ENCODE results near the gene EVI2A. TPM values are rescaled to one million over a fixed set of nuclear protein-coding genes. Genes with fewer than 3 reads are reported as not detected.
A peak's percentile ranks its signal among the peaks of the same experiment; 100 is the strongest.

EVI2A gene
- total RNA-seq, 1 experiment from 2014 or later, result not detected

GRCh38 chr17:31339906-31340661, 18.7 kb upstream of the EVI2A start:
- intact Hi-C loops (cut with micrococcal nuclease; ENCODE audit: unreplicated experiment), result no loop called here
- Histone ChIP-seq H2AFZ (no peak overlapping the region), H3K79me2 (ENCODE audit: low read depth) (no peaks in the 10 kb centered on the region), H3K9me2 (ENCODE audit: insufficient read depth) (no peaks in the 10 kb centered on the region), H3K27me3 (ENCODE audit: insufficient read depth, low read depth) (no peaks in the 10 kb centered on the region), H3K4me1 (replicated peaks; ENCODE audit: insufficient read depth) (no peaks in the 10 kb centered on the region), H3K9me3 (ENCODE audit: insufficient read depth, low read depth) (no peaks in the 10 kb centered on the region), H3K27ac (no peak overlapping the region), H3K36me3 (ENCODE audit: low read depth) (peaks cover 12% of the 10 kb centered on the region; the same call in 1 of the 2 replicates), H3F3A (ENCODE audit: insufficient read depth, low read depth) (0 out of 2 replicates have a peak, but pooled peaks cover 6% of the 10 kb centered on the region), H4K20me1 (ENCODE audit: insufficient read depth) (no peaks in the 10 kb centered on the region; the same call in 1 of the 2 replicates), H3K4me3 (no peak overlapping the region), H3K4me2 (no peak overlapping the region)
- ChIA-PET CTCF (no interaction called here), POLR2A (ENCODE audit: unreplicated experiment) (no interaction called here)
- no peak for TF ChIP-seq EZH2 (IDR thresholded peaks at IDR 0.05; ENCODE audit: low read depth)
- no peak for TF ChIP-seq CTCF (conservative IDR thresholded peaks at IDR 0.05)
- no TSS peak for BruUV-seq (replicated peaks)
- no peak for DNase-seq

GRCh38 chr17:31329221-31329620, 7.8 kb upstream of the EVI2A start:
- Histone ChIP-seq H2AFZ (no peak overlapping the region), H3K36me3 (ENCODE audit: low read depth) (0 out of 2 replicates have a peak, but pooled peaks cover 10% of the 10 kb centered on the region), H3K27me3 (ENCODE audit: insufficient read depth, low read depth) (no peaks in the 10 kb centered on the region), H3K4me2 (no peak overlapping the region), H3K27ac (no peak overlapping the region), H3K79me2 (ENCODE audit: low read depth) (no peaks in the 10 kb centered on the region), H4K20me1 (ENCODE audit: insufficient read depth) (no peaks in the 10 kb centered on the region), H3F3A (ENCODE audit: insufficient read depth, low read depth) (0 out of 2 replicates have a peak, but pooled peaks cover 3% of the 10 kb centered on the region), H3K4me3 (no peak overlapping the region), H3K9me2 (ENCODE audit: insufficient read depth) (no peaks in the 10 kb centered on the region), H3K4me1 (replicated peaks; ENCODE audit: insufficient read depth) (peaks cover 3% of the 10 kb centered on the region; the same call in 1 of the 2 replicates), H3K9me3 (ENCODE audit: insufficient read depth, low read depth) (no peaks in the 10 kb centered on the region)
- no TSS peak for BruUV-seq (replicated peaks)
- ChIA-PET POLR2A (ENCODE audit: unreplicated experiment) (no interaction called here), CTCF (interaction anchor here (0.7 kb wide), 1 partner anchor 14 kb away, joined by 4 read pairs; no protein-coding TSS in a partner anchor)
- no peak for TF ChIP-seq CTCF (conservative IDR thresholded peaks at IDR 0.05)
- TF ChIP-seq EZH2 (IDR thresholded peaks at IDR 0.05; ENCODE audit: low read depth), result no peak
- intact Hi-C loops (cut with micrococcal nuclease; ENCODE audit: unreplicated experiment), result no loop called here
- DNase-seq, result no peak

- intact Hi-C loops (cut with micrococcal nuclease; ENCODE audit: unreplicated experiment), result no loop called here
- POLR2A ChIA-PET (ENCODE audit: unreplicated experiment), result no interaction called here
These were observed 6.7 kb upstream of the EVI2A start for GRCh38 chr17:31328160-31328535.

More at GRCh38 chr17:31328160-31328535, 6.7 kb upstream of the EVI2A start:
- BruUV-seq (replicated peaks), result no TSS peak
- Histone ChIP-seq H3K4me2 (no peak overlapping the region), H3K4me3 (no peak overlapping the region), H4K20me1 (ENCODE audit: insufficient read depth) (no peaks in the 10 kb centered on the region), H3K9me2 (ENCODE audit: insufficient read depth) (no peaks in the 10 kb centered on the region), H3F3A (ENCODE audit: insufficient read depth, low read depth) (0 out of 2 replicates have a peak, but pooled peaks cover 3% of the 10 kb centered on the region), H3K27ac (peak overlapping the region; percentile 20), H3K9me3 (ENCODE audit: insufficient read depth, low read depth) (no peaks in the 10 kb centered on the region), H3K4me1 (replicated peaks; ENCODE audit: insufficient read depth) (peaks cover 3% of the 10 kb centered on the region; the same call in 1 of the 2 replicates), H2AFZ (no peak overlapping the region), H3K36me3 (ENCODE audit: low read depth) (0 out of 2 replicates have a peak, but pooled peaks cover 10% of the 10 kb centered on the region), H3K79me2 (ENCODE audit: low read depth) (no peaks in the 10 kb centered on the region), H3K27me3 (ENCODE audit: insufficient read depth, low read depth) (no peaks in the 10 kb centered on the region)
- CTCF ChIA-PET, result no interaction called here
- no peak for DNase-seq
- TF ChIP-seq CTCF (conservative IDR thresholded peaks at IDR 0.05), result no peak
- no peak for TF ChIP-seq EZH2 (IDR thresholded peaks at IDR 0.05; ENCODE audit: low read depth)
